Measurements from ENCODE around the gene SCRN1. TPM values are rescaled to one million over a fixed set of nuclear protein-coding genes. Genes with fewer than 3 reads are reported as not detected.
"Not testable (repeated sequence)": the region's sequence is repeated elsewhere in the genome, so short reads cannot be mapped to it uniquely, and the experiment has no call there.

SCRN1 gene
- total and polyA plus RNA-seq, 2 experiments from 2014 or later, result 58.8 to 80.0 TPM

DNA sequence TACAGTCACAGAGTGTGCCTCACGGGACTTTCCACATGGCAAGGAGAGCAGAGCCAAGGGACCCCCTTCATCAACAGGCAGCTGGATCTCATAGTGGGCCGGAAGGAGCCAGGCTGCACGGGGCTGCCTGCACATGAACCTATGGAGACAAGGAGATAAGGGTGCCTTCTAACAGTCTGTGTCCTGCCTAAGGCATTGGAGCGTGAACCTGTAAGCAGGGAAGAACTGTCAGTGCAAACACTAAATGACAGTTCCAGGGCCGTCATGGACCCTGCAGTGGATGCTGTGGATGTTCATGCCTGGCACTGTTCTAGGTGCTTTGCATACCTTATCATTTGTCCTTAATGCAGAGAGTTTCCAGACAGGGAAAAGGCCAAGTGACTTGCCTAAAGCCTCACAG, 97.4 kb downstream of the SCRN1 start:
- in situ Hi-C loops (cut with MboI), result no loop called here
- H3K27ac ChIP-seq, result no peak overlapping the region
- no peaks in the 10 kb centered on the region for H3K36me3 ChIP-seq (ENCODE audit: low read depth)
- H3K79me2 ChIP-seq (ENCODE audit: insufficient read depth), result no peaks in the 10 kb centered on the region
- peaks cover 7% of the 10 kb centered on the region for H3K27me3 ChIP-seq (replicated peaks; ENCODE audit: insufficient read depth)
- H3K9me2 ChIP-seq (ENCODE audit: insufficient read depth), result no peaks in the 10 kb centered on the region
- no peaks in the 10 kb centered on the region for H3K4me1 ChIP-seq (ENCODE audit: insufficient read depth)
- H3K9ac ChIP-seq, result no peak overlapping the region
- no peaks in the 10 kb centered on the region for H3K9me3 ChIP-seq (ENCODE audit: low read depth)
- DNase-seq, result no peak
- no peaks in the 10 kb centered on the region for H3F3A ChIP-seq (ENCODE audit: insufficient read depth)
- no peak overlapping the region for H3K4me2 ChIP-seq (ENCODE audit: unreplicated experiment)
- WGBS, 2 experiments (ENCODE audit: low coverage in 1 of 2, low lambda C conversion rate in 2 of 2, missing lambda C conversion rate in 2 of 2), result 67 to 70% methylated on average over 5 of the region's 5 CpGs
- no peak overlapping the region for H2AFZ ChIP-seq
- H4K20me1 ChIP-seq (ENCODE audit: insufficient read depth), result no peaks in the 10 kb centered on the region
- TF ChIP-seq EZH2 (IDR thresholded peaks at IDR 0.05; ENCODE audit: insufficient read depth, poor library complexity, severe bottlenecking) (no peak), EZH2phosphoT487 (IDR thresholded peaks at IDR 0.05; ENCODE audit: insufficient read depth, low read depth) (no peak)
- H3K4me3 ChIP-seq, result no peak overlapping the region

GRCh38 chr7:29891766-29892165, 97.8 kb downstream of the SCRN1 start:
- Histone ChIP-seq H4K20me1 (ENCODE audit: insufficient read depth) (no peaks in the 10 kb centered on the region), H3K79me2 (ENCODE audit: insufficient read depth) (no peaks in the 10 kb centered on the region), H3F3A (ENCODE audit: insufficient read depth) (no peaks in the 10 kb centered on the region), H2AFZ (no peak overlapping the region), H3K36me3 (ENCODE audit: low read depth) (no peaks in the 10 kb centered on the region), H3K4me3 (no peak overlapping the region), H3K27me3 (replicated peaks; ENCODE audit: insufficient read depth) (peaks cover 7% of the 10 kb centered on the region), H3K27ac (no peak overlapping the region), H3K4me2 (ENCODE audit: unreplicated experiment) (no peak overlapping the region), H3K9me3 (ENCODE audit: low read depth) (no peaks in the 10 kb centered on the region), H3K4me1 (ENCODE audit: insufficient read depth) (no peaks in the 10 kb centered on the region), H3K9ac (no peak overlapping the region), H3K9me2 (ENCODE audit: insufficient read depth) (no peaks in the 10 kb centered on the region)
- no peak for TF ChIP-seq EZH2 (IDR thresholded peaks at IDR 0.05; ENCODE audit: insufficient read depth, poor library complexity, severe bottlenecking)
- no peak for TF ChIP-seq EZH2phosphoT487 (IDR thresholded peaks at IDR 0.05; ENCODE audit: insufficient read depth, low read depth)
- in situ Hi-C loops (cut with MboI), result no loop called here
- 59 to 69% methylated on average over 4 of the region's 4 CpGs for WGBS, 2 experiments (ENCODE audit: low coverage in 1 of 2, low lambda C conversion rate in 2 of 2, missing lambda C conversion rate in 2 of 2)
- no peak for DNase-seq

- H3K9me2 ChIP-seq (ENCODE audit: insufficient read depth); H2AFZ ChIP-seq; H3K4me2 ChIP-seq (ENCODE audit: unreplicated experiment); H3K4me1 ChIP-seq (ENCODE audit: insufficient read depth); H3K79me2 ChIP-seq (ENCODE audit: insufficient read depth); H4K20me1 ChIP-seq (ENCODE audit: insufficient read depth); H3K4me3 ChIP-seq; in situ Hi-C loops (cut with MboI); H3K27ac ChIP-seq; H3F3A ChIP-seq (ENCODE audit: insufficient read depth); DNase-seq; H3K9me3 ChIP-seq (ENCODE audit: low read depth); H3K27me3 ChIP-seq (replicated peaks; ENCODE audit: insufficient read depth); H3K9ac ChIP-seq; H3K36me3 ChIP-seq (ENCODE audit: low read depth): not testable (repeated sequence)
- WGBS, 2 experiments (ENCODE audit: low coverage in 1 of 2, low lambda C conversion rate in 2 of 2, missing lambda C conversion rate in 2 of 2), result 72% methylated on average over 14 of the region's 14 CpGs; no CpG with 5 or more reads in 1 of the 2 experiments
Observed at GRCh38 chr7:29890786-29891185, 98.8 kb downstream of the SCRN1 start.

DNA sequence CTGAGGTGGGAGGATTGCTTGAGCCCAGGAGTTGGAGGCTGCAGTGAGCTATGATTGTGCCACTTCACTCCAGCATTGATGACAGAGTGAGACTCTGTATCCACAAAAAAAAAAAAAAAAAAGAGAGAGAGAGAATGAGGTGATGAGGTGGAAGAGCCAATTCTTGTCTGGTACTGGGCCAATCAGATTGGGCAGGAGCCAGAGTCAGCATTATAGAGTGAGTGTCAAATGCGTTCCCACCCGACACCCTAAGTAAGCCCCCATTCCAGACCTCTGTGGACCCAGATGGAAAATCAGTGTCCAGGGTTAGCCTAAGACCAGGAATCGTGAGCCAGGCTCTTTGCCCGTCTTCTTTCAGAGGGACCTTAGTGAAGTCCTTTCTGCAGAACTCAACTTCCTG, 99.3 kb downstream of the SCRN1 start:
- WGBS, 2 experiments (ENCODE audit: low coverage in 1 of 2, low lambda C conversion rate in 2 of 2, missing lambda C conversion rate in 2 of 2), result 75 to 89% methylated on average over 4 of the region's 4 CpGs
- Histone ChIP-seq H3K9me3 (ENCODE audit: low read depth) (no peaks in the 10 kb centered on the region), H3K27ac (no peak overlapping the region), H2AFZ (no peak overlapping the region), H3F3A (ENCODE audit: insufficient read depth) (no peaks in the 10 kb centered on the region), H3K4me2 (ENCODE audit: unreplicated experiment) (no peak overlapping the region), H3K4me3 (no peak overlapping the region), H3K9me2 (ENCODE audit: insufficient read depth) (no peaks in the 10 kb centered on the region), H3K36me3 (ENCODE audit: low read depth) (no peaks in the 10 kb centered on the region), H3K27me3 (replicated peaks; ENCODE audit: insufficient read depth) (peaks cover 7% of the 10 kb centered on the region), H3K4me1 (ENCODE audit: insufficient read depth) (no peaks in the 10 kb centered on the region), H4K20me1 (ENCODE audit: insufficient read depth) (no peaks in the 10 kb centered on the region), H3K9ac (no peak overlapping the region), H3K79me2 (ENCODE audit: insufficient read depth) (no peaks in the 10 kb centered on the region)
- in situ Hi-C loops (cut with MboI), result no loop called here
- TF ChIP-seq EZH2phosphoT487 (IDR thresholded peaks at IDR 0.05; ENCODE audit: insufficient read depth, low read depth), result no peak
- no peak for TF ChIP-seq EZH2 (IDR thresholded peaks at IDR 0.05; ENCODE audit: insufficient read depth, poor library complexity, severe bottlenecking)
- no peak for DNase-seq

DNA sequence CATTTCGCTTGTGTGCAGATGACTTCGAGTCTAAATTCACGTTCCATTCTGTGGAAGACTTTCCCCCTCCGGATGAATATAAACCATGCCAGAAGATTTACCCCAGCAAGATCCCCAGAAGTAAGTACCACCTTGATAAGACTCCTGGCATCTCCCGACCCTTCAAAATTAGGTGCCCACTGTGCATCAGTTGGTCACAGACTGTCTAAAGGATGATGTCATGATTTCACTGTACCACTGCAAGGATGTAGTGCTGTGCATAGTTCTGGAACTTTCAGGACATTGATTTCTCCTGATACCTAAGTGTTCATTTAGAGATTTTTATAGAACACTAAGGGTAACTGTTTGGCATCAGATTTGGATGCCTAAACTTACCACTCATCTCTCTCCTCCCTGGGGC, 100.3 kb downstream of the SCRN1 start:
- H2AFZ ChIP-seq, result no peak overlapping the region
- H4K20me1 ChIP-seq (ENCODE audit: insufficient read depth), result no peaks in the 10 kb centered on the region
- H3K4me1 ChIP-seq (ENCODE audit: insufficient read depth), result no peaks in the 10 kb centered on the region
- in situ Hi-C loops (cut with MboI), result no loop called here
- H3K9ac ChIP-seq, result no peak overlapping the region
- H3K27ac ChIP-seq, result no peak overlapping the region
- H3K4me2 ChIP-seq (ENCODE audit: unreplicated experiment), result no peak overlapping the region
- no peaks in the 10 kb centered on the region for H3K9me3 ChIP-seq (ENCODE audit: low read depth)
- no peak overlapping the region for H3K4me3 ChIP-seq
- no peaks in the 10 kb centered on the region for H3K9me2 ChIP-seq (ENCODE audit: insufficient read depth)
- TF ChIP-seq EZH2phosphoT487 (IDR thresholded peaks at IDR 0.05; ENCODE audit: insufficient read depth, low read depth) (no peak), EZH2 (IDR thresholded peaks at IDR 0.05; ENCODE audit: insufficient read depth, poor library complexity, severe bottlenecking) (no peak)
- peaks cover 7% of the 10 kb centered on the region for H3K27me3 ChIP-seq (replicated peaks; ENCODE audit: insufficient read depth)
- 41 to 42% methylated on average over 5 of the region's 5 CpGs for WGBS, 2 experiments (ENCODE audit: low coverage in 1 of 2, low lambda C conversion rate in 2 of 2, missing lambda C conversion rate in 2 of 2)
- no peak for DNase-seq
- no peaks in the 10 kb centered on the region for H3K79me2 ChIP-seq (ENCODE audit: insufficient read depth)
- H3F3A ChIP-seq (ENCODE audit: insufficient read depth), result no peaks in the 10 kb centered on the region
- no peaks in the 10 kb centered on the region for H3K36me3 ChIP-seq (ENCODE audit: low read depth)
